Upper lobe of left lung (tissue), 4 donors: ENCODE data around the gene DGCR8.

Source experiments
- CTCF ChIP-seq, 6 experiments: fragments of 450-650 bp in 4 of 6; fragments of 200-600 bp in 2 of 6; sonication (generic) in 2 of 6; IDR thresholded peaks; one replicate each; pipeline ENCODE4 v1.5.1; 2016 to 2019; ENCODE audit warnings: antibody characterized with exemption in 6 of 6
- EP300 ChIP-seq, 4 donors: sonication (generic); formaldehyde crosslinking; IDR thresholded peaks; one replicate each; pipeline ENCODE4 v1.5.1; 2017; ENCODE audit warnings: antibody characterized with exemption in 4 of 4, control low read depth in 2 of 4
- POLR2A ChIP-seq, 4 donors: fragments of 450-650 bp; IDR thresholded peaks; one replicate each; pipeline ENCODE4 v1.5.1; 2016 to 2017; ENCODE audit warnings: antibody characterized with exemption in 4 of 4, mild to moderate bottlenecking in 2 of 4
- POLR2AphosphoS5 ChIP-seq, 2 donors: sonication (generic); formaldehyde crosslinking; IDR thresholded peaks; one replicate each; pipeline ENCODE4 v1.5.1; 2017; ENCODE audit warnings: antibody characterized with exemption in 2 of 2

GRCh38 chr22:20152464-20152890 is 72.4 kb downstream of the DGCR8 start:
- TF ChIP-seq CTCF (IDR thresholded peaks at IDR 0.05) (no peak), POLR2AphosphoS5 (IDR thresholded peaks at IDR 0.05) (no peak), POLR2A (IDR thresholded peaks at IDR 0.05) (no peak), EP300 (IDR thresholded peaks at IDR 0.05) (no peak)
